Fibroblast of the conjunctiva (primary cell): Measurements from ENCODE around the gene OXER1.

Experiments
- DNase-seq: peaks from one replicate; pipeline ENCODE4 v3.0.0-alpha.2; 2010; ENCODE audit warnings: low read depth

OXER1 gene

GRCh38 chr2:42769583-42770287, 5.8 kb upstream of the OXER1 start:
- DNase-seq, result no peak

- DNase-seq, result no peak
Observed at GRCh38 chr2:42768706-42769256, 4.8 kb upstream of the OXER1 start.

GRCh38 chr2:42767899-42768705, 4.2 kb upstream of the OXER1 start:
- no peak for DNase-seq

GRCh38 chr2:42767080-42767898, 3.4 kb upstream of the OXER1 start:
- no peak for DNase-seq

- DNase-seq, result no peak
Observed at GRCh38 chr2:42765686-42766085, 1.8 kb upstream of the OXER1 start.

GRCh38 chr2:42764901-42765300, 966 bp upstream of the OXER1 start:
- DNase-seq, result no peak

- no peak for DNase-seq
Observed at GRCh38 chr2:42762823-42763804, 821 bp downstream of the OXER1 start.

- DNase-seq, result no peak
Observed at GRCh38 chr2:42762155-42762554, 1.8 kb downstream of the OXER1 start.

GRCh38 chr2:42761554-42761953, 2.4 kb downstream of the OXER1 start:
- DNase-seq, result no peak

- no peak for DNase-seq
Observed at GRCh38 chr2:42758751-42759150, 5.2 kb downstream of the OXER1 start.

GRCh38 chr2:42757981-42758740, 5.8 kb downstream of the OXER1 start:
- no peak for DNase-seq

GRCh38 chr2:42756966-42757513, 6.9 kb downstream of the OXER1 start:
- DNase-seq, result no peak

- no peak for DNase-seq
Observed at GRCh38 chr2:42756150-42756775, 7.7 kb downstream of the OXER1 start.

GRCh38 chr2:42755191-42755880, 8.6 kb downstream of the OXER1 start:
- DNase-seq, result peak; percentile 47

- no peak for DNase-seq
Observed at GRCh38 chr2:42754776-42755140, 9.2 kb downstream of the OXER1 start.

- DNase-seq, result no peak
Observed at GRCh38 chr2:42754021-42754775, 9.7 kb downstream of the OXER1 start.

- no peak for DNase-seq
Observed at GRCh38 chr2:42752816-42753813, 10.8 kb downstream of the OXER1 start.
